Mesodermal cell (in vitro differentiated cells): ENCODE results near the gene DHX30.

Source experiments
- H3K27ac ChIP-seq: 2 replicates; pipeline ENCODE4 v1.7.0; 2013; ENCODE audit warnings: mild to moderate bottlenecking, low read depth, low read length, moderate library complexity; ENCODE audit not compliant: severe bottlenecking
- H3K36me3 ChIP-seq: 2 replicates; pipeline ENCODE4 v1.7.1; 2013; ENCODE audit warnings: mild to moderate bottlenecking, low read length, moderate library complexity; ENCODE audit not compliant: control insufficient read depth, insufficient read depth
- H3K4me1 ChIP-seq: one replicate; pipeline ENCODE4 v1.7.1; 2013; ENCODE audit warnings: mild to moderate bottlenecking, low read length; ENCODE audit not compliant: insufficient read depth, control insufficient read depth, poor library complexity, severe bottlenecking
- H3K4me3 ChIP-seq: 2 replicates; pipeline ENCODE4 v1.7.0; 2013; ENCODE audit warnings: low read length, control low read depth, mild to moderate bottlenecking; ENCODE audit not compliant: insufficient read depth, poor library complexity, severe bottlenecking; ENCODE audit errors: extremely low read depth
- H3K9me3 ChIP-seq: 2 replicates; pipeline ENCODE4 v1.7.1; 2013; ENCODE audit warnings: mild to moderate bottlenecking, low read length, moderate library complexity; ENCODE audit not compliant: control insufficient read depth
- WGBS, 2 experiments: methylation state at CpG; one replicate each; pipeline ENCODE4 v1.1.5; 2013; ENCODE audit warnings: missing lambda C conversion rate in 2 of 2; ENCODE audit not compliant: insufficient coverage in 2 of 2; 5-methylcytosine and 5-hydroxymethylcytosine counted together

Gene DHX30

DNA sequence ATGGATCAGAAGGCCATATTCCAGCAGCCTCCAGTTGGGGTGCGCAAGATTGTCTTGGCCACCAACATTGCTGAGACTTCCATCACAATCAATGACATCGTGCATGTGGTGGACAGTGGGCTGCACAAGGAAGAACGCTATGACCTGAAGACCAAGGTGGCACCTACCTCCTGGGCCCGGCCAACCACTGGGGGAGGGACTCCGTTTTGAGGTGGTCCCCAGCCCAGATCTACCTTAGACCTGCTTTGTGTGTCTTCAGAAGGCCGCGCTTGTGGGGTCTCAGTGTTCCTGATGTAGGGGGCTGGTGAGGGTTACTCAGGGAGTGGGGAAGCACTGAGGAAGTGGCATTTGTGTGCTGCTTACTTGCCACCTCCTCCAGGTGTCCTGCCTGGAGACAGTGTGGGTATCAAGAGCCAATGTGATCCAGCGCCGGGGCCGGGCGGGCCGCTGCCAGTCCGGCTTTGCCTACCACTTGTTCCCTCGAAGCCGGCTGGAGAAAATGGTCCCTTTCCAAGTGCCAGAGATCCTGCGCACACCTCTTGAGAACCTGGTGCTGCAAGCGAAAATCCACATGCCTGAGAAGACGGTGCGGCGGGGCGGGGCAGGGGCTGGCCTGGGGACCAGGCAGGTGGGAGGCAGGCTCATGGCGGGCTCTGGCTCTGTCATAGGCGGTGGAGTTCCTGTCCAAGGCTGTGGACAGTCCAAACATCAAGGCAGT, 45.0 kb downstream of the DHX30 start:
- H3K4me3 ChIP-seq: no peak overlapping the region
- no peaks in the 10 kb centered on the region for H3K4me1 ChIP-seq
- 97 to 99% methylated on average over 21 to 22 of the region's 23 CpGs for WGBS, 2 experiments
- peaks cover 98% of the 10 kb centered on the region for H3K36me3 ChIP-seq
- H3K9me3 ChIP-seq: no peaks in the 10 kb centered on the region
- no peak overlapping the region for H3K27ac ChIP-seq

DNA sequence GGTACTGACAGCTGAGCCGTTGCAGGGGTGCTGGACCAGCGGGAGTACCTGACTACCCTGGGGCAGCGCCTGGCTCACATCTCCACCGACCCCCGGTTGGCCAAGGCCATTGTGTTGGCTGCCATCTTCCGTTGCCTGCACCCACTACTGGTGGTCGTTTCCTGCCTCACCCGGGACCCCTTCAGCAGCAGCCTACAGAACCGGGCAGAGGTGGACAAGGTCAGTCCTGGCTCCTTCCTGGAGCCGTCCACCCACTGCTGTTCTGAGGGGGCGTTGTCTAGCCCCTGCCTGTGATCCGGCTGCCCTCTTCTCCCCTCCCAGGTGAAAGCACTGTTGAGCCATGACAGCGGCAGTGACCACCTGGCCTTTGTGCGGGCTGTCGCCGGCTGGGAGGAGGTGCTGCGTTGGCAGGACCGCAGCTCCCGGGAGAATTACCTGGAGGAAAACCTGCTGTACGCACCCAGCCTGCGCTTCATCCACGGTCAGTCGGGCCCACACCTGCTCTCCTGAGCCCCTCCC, 45.7 kb downstream of the DHX30 start:
- Histone ChIP-seq H3K36me3 (peaks cover 98% of the 10 kb centered on the region), H3K9me3 (no peaks in the 10 kb centered on the region), H3K4me3 (no peak overlapping the region), H3K4me1 (no peaks in the 10 kb centered on the region), H3K27ac (peak overlapping the region; percentile 29)
- 97 to 99% methylated on average over 19 to 22 of the region's 23 CpGs for WGBS, 2 experiments

DNA sequence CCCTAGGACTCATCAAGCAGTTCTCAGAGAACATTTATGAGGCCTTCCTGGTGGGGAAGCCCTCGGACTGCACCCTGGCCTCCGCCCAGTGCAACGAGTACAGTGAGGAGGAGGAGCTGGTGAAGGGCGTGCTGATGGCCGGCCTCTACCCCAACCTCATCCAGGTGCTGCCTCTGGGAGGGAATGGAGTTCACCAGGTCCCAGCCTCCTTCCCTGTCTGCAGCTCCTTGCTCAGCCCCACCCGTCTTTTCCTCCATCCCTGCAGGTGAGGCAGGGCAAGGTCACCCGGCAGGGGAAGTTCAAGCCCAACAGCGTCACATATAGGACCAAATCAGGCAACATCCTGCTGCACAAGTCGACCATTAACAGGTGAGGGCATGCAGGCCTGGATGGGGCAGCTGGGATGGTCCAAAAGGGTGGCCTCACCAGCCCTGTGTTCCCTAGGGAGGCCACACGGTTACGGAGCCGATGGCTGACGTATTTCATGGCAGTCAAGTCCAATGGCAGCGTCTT, 46.3 kb downstream of the DHX30 start:
- Histone ChIP-seq H3K4me1 (no peaks in the 10 kb centered on the region), H3K9me3 (no peaks in the 10 kb centered on the region), H3K27ac (no peak overlapping the region), H3K36me3 (peaks cover 98% of the 10 kb centered on the region), H3K4me3 (no peak overlapping the region)
- WGBS, 2 experiments: 94 to 97% methylated on average over 12 to 14 of the region's 14 CpGs

DNA sequence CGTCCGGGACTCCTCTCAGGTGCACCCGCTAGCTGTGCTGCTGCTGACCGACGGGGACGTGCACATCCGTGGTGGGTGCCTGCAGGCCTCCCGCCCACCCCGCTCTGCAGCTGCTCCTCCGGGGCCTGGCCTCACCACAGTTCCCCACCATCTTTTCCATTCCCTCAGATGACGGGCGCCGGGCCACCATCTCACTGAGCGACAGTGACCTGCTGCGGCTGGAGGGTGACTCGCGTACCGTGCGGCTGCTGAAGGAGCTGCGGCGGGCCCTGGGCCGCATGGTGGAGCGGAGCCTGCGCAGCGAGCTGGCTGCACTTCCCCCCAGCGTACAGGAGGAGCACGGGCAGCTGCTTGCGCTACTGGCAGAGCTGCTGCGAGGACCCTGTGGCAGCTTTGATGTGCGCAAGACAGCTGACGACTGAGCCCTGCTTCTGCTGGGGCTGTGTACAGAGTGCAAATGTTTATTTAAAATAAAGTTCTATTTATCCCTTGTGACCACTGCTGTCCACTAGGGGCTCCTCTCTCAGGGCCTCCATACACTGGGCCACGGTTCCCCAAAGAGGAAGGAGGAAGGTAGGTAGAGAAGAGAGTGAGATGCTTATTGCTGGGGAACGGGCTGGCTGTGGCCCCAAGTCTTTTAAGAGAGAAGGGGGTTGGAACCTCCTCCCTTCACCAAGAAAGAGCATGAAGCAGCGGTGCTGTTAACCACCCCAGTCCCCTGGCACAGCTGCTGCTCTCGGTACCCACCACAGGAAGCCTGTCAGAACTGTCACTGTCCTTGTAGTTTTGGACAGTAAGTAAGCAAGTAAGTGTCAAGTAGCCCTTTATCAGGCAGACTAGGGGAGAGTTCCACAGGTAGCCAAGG, 47.0 kb downstream of the DHX30 start:
- H3K36me3 ChIP-seq: peaks cover 98% of the 10 kb centered on the region
- no peak overlapping the region for H3K4me3 ChIP-seq
- H3K9me3 ChIP-seq: no peaks in the 10 kb centered on the region
- H3K4me1 ChIP-seq: no peaks in the 10 kb centered on the region
- H3K27ac ChIP-seq: peak overlapping the region; percentile 41
- WGBS, 2 experiments: 96% methylated on average over 27 to 31 of the region's 35 CpGs

DNA sequence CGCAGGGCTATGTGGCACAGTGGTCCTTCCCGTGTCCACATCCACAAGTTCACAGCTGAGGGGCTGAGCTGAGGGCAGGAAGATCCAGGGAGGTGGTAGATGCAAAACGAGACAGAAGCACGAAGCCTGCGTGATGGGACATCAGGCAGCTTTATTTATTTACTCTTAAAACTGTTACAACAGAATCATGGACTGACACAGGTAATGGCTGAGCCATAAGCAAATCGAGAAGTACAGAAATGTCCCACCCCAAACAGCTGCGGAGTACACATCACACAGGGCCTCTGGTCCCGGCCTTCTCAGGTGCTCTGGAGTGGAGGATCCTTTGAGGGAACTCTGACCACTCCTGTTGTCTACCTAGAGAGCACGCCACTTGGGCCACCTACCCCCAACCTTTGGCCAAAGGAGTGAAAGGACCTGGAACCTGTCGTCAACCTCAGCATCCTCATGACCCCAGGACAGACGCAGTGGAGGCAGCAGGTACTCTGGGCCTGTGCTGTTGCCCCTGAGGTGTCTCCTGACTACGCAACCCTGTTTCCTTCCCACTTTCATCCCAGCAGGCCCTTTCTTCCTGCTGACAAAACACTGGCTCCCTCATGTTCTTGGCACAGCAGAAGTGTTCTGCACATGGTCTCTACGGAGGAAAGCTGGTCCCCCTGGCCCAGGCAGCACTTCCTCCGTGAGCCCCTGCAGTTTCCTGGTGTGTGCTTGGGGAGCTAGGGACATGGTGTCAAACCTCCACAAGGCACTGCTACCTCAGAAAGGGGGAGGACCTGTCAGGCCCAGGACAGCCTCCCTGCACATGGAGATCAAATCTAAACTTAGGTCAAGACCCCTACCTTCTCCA, 47.8 kb downstream of the DHX30 start:
- 93 to 94% methylated on average over 11 to 12 of the region's 14 CpGs for WGBS, 2 experiments
- Histone ChIP-seq H3K36me3 (peaks cover 98% of the 10 kb centered on the region), H3K9me3 (no peaks in the 10 kb centered on the region), H3K4me1 (no peaks in the 10 kb centered on the region), H3K27ac (peak overlapping the region; percentile 41), H3K4me3 (no peak overlapping the region)

DNA sequence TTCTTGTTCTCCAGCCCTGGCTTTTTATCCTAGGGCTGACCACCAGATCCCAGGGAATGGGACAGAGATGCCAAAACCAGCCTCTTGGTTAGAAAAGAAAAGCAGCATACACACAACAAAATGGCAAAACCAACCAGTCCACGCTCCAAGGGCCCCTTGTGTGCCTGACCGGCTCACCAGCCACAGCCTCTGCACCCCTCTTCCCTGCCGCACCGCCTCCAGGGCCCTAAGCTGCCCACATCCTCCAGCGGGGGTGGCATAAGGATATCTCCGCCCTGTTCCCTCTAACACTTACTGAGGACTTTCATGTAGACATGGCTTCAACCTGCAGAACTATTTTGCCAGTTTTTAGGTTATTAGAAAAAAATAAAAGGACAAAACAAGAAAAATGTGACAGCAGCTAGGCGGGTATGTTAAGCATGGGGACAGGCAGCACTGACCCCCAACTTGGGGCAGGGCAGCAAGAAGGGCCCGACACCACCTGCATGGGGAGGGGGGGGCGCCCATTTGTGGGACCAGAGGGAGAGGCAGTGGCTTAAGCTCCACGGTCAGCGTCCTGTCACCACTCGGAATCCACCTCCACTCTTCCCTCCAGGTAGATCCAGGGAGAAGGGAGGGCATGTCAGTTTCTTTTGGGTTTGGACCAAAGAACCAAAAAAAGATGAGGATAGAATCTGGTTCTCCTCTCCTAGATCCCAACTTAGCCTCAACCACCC, 49.1 kb downstream of the DHX30 start:
- Histone ChIP-seq H3K27ac (peak overlapping the region; percentile 29), H3K4me1 (no peaks in the 10 kb centered on the region), H3K36me3 (peaks cover 98% of the 10 kb centered on the region), H3K4me3 (no peak overlapping the region), H3K9me3 (no peaks in the 10 kb centered on the region)
- WGBS, 2 experiments: 97 to 100% methylated on average over 6 to 7 of the region's 12 CpGs

DNA sequence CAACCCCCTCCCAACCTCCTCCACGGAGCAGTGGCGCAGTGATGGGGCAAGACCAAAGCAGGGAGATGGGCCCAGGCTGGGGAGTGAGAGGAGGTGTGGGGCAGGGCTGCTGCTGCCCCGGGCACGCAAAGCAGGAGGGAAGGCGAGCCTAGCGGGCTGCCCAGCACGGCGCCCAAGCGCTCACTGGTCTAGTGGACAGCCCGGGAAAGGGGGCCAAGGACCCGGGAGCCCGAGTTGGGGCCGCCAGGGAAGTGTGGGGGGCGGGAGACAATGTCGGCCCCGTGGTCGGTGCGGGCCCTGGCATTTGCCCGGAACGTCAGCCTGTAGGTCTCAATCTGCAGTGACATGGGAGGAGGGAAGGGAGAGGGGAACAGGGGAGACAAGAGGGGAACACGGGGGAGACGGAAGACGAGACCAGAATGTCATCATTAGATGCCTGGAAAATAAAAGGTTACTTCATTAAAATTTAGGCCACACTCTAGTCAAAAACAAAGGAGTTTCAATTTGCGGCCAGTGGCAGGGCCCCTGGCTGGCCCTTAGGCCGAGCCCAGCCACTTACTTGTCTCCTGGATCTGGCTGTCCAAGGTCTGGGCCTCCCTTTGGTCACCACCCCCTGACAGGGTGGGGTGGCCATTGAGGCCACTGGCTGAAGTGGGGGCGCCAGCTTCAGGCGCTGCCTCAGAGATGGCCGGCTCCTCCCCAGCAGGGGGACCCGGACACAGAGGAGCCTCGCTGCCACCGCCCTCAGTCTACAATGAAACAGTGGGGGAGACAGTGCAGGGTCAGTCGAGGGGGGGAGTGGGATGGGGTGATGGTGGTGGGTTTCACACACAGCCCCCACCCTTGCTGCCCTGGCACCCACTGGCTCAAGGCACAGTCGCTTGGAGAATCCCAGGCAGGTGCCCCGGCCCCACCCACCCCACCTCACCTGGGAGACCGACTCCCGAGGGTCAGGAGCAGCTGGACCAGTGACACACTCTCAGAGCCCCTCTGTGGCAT, 50.0 kb downstream of the DHX30 start:
- Histone ChIP-seq H3K4me3 (no peak overlapping the region), H3K36me3 (peaks cover 97% of the 10 kb centered on the region), H3K9me3 (no peaks in the 10 kb centered on the region), H3K4me1 (no peaks in the 10 kb centered on the region), H3K27ac (peak overlapping the region; percentile 23)
- WGBS, 2 experiments: 96 to 98% methylated on average over 26 to 27 of the region's 36 CpGs

DNA sequence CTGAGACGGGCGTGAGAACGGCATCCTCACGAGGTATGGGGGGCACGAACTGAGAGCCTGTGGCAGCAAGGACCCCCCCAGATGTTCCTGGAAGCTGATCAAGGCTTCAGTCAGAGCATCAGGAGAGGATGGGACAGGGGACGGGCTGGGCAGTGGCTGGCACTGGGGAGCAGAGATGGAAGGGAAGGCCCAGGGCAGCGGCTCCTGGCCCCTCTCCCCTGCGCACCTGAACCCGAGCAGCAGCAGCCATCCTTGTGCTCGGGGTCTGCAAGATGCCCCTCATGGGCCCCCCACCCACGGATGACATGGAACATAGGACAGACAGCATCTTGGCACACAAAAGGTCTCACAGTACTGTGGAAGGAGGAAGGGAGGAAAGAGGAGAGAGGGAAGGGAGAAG, 51.3 kb downstream of the DHX30 start:
- H3K4me3 ChIP-seq: no peak overlapping the region
- 92 to 99% methylated on average over 8 to 10 of the region's 11 CpGs for WGBS, 2 experiments
- H3K27ac ChIP-seq: no peak overlapping the region
- H3K36me3 ChIP-seq: peaks cover 96% of the 10 kb centered on the region
- no peaks in the 10 kb centered on the region for H3K4me1 ChIP-seq
- no peaks in the 10 kb centered on the region for H3K9me3 ChIP-seq
